HG03521 (cell line): ENCODE data around the gene ZNF33B.
"Not testable (repeated sequence)": the region's sequence is repeated elsewhere in the genome, so short reads cannot be mapped to it uniquely, and the experiment has no call there.

ENCODE experiments used
- ATAC-seq: cut with Tn5 transposase; IDR thresholded peaks from one replicate; pipeline ENCODE4 v1.9.1; 2021; ENCODE audit warnings: mild to moderate bottlenecking, moderate library complexity; ENCODE audit not compliant: unreplicated experiment

ZNF33B gene

DNA sequence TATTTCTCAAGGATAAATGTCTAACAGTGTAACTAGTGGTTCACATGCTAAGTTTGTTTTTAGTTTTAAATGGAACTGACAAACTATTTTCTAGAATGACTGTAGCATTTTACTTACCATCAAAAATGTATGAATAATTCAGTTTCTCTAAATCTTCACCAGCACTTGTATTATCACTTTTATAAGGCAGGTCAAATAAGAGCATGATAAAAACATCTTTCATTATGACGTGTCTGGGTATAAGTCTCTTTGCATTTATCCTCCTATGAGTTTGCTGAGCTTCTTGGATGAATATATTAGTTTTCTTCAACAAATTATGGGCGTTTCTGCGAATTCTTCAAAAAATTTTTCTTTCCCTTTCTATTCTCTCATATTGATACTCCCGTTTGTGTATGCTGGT, 19.9 kb downstream of the ZNF33B start:
- ATAC-seq, result no peak

DNA sequence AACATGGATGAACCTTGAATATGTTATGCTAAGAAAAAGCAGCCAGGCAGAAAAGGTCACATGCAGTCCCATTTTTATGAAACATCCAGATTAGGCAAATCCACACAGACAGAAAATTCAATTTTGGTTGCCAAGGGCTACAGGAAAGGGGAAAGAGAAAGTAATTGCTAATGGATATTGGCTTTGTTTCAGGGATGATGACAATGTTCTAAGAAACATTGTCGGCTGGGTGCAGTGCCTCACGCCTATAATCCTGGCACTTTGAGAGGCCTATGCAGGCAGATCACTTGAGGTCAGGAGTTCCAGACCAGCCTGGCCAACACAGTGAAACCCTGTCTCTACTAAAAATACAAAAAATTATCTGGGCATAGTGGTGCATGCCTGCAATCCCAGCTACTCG, 23.0 kb downstream of the ZNF33B start:
- ATAC-seq, result no peak

DNA sequence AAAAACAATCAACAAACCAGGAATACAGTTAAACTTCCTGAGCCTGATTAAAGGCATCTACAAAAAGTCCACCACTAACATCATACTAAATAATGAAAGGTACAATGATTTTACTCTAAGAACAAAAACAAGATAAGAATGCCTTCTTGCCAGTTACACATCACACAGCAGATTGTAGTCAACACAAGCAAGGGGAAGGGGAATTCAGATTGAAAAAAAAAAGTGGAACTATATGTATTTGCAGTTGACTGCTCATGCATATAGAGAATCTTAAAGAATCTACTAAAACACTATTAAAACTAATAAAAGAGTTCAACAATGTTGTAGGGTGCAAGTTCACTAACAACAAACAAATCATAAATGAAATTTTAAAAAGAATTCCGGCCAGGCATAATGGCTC, 28.5 kb downstream of the ZNF33B start:
- no peak for ATAC-seq

DNA sequence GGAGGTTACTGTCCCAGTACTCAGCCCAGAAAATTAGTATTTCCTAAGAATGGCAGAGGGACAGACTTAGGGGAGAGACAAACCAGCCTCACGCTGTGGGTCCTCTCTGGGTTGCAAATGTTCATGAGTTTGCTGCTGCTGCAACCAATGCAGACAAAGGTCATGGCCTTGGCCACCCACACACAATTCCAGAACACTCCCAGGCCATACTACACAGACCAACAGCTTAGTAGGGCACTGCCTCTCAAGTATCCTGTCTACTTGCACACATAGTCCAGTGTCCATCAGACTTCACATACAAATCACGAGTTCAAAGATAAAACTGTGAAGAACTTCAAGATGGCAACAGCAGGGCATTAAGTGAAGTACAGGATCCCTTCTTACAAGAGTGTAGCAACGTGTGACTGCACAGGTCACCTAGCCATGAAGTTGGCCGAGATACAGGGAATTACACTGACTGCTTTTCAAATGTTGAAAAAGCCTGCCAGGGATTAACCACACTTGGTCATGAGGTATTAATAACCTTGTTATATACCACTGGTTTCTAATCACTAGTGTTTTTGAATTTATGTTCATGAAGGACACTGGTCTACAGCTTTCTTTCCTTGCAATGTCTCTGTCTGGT, 40.0 kb downstream of the ZNF33B start:
- ATAC-seq, result no peak

DNA sequence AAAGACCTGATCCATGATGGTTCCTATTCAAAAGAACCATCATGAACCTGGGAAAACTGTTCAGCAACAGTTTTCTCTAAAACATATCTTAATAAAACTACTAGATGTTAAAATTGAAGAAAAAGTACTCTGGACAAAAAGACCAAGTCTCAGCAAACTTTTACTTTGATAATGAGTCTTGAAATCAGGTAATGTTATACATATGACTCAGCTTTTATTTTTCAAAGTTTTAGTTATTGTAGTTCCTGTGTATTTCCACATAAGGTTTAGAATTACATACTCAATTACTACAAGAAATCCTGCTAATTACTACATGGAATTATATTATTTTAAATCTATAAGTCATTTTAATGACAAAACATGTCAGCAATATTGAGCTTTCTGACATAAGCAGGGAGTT, 42.2 kb downstream of the ZNF33B start:
- no peak for ATAC-seq

DNA sequence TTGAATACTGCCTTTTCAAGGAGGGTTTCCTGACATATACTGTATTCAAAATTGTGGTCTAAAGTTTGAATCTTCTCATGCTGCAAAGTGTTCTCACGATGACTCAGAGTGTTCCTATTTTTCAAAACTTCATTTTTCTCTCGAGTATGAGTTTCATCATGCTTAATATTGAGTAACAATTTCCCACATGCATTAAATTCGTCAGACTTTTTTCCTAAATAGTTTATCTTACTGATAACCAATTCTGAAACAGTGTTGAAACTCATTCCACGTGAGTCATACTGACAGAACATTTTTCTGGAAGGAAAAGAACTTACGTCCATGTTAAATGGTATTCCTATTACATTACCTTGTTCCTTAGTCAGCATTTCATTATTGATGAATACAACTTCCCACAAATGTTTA, 44.1 kb downstream of the ZNF33B start:
- no peak for ATAC-seq

DNA sequence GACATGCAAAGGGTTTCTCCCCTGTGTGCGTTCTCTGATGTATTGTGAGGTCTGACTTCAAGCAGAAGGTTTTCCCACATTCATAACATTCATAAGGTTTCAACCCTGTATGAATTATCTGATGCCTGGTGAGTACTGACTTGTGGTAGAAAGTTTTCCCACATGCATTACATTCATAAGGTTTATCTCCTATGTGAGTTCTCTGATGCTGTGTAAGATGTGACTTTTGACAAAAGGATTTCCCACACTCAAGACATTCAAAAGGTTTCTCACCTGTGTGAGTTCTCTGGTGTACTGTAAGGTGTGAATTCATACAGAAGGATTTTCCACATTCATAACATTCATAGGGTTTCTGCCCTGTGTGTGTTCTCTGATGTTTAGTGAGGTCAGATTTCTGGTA, 45.1 kb downstream of the ZNF33B start:
- no peak for ATAC-seq

DNA sequence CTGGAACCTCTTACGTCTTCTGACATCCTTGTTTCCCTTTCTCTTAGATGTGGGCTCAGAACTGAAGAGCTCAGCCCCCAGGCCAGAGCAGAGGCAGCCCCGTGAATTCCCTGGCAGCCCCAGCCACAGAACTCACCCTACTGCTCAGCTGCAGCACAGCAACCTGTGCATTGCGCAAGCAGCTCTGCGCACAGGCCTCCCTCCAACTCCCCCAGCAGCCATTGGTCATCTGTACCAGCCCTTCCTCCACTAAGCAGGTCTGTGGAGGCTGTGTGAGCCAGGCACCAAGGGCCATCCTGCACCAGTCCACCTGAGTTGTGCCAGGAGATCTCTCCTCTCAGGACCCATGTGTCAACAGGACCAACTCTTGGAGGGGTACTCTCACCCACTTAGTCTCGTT, 54.5 kb downstream of the ZNF33B start:
- no peak for ATAC-seq

DNA sequence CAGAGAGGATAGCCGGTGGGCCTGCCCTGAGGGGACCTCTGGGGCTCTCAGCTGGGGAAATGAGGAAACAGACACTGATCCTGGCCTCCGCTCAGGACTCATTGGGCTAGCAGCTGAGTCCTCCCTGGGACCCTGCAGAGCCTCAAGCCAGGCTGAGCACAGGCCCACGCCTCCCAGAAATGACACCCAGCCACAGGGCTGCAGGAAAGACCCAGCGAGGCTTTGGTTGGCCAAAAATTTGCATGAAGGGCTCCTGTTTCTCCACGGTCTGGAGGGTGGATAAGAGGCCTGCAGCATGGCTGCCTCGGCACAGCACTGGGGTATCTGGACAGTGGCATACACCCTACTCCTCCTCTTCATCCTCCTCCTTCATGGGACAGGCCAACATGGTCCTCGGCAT, 60.4 kb downstream of the ZNF33B start:
- ATAC-seq, result no peak

DNA sequence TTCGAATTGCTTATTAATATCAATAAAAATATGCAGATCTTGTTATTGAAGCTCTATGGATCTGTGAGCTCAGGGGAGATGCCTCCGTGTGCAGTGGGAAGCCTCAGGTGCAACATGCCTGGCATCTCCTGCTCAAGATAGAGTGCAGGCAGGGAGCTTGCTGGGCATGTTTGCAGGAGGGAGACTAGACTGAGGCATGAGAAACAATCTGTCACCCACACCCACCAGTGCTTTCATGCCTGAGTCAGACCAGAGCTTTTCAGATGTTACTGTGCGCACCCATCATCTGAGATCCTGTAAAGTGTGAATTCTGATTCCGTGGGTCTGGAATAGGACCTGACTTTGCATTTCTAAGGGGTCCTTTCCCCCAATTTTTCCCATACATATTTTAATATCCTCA, 62.0 kb downstream of the ZNF33B start:
- ATAC-seq, result no peak

DNA sequence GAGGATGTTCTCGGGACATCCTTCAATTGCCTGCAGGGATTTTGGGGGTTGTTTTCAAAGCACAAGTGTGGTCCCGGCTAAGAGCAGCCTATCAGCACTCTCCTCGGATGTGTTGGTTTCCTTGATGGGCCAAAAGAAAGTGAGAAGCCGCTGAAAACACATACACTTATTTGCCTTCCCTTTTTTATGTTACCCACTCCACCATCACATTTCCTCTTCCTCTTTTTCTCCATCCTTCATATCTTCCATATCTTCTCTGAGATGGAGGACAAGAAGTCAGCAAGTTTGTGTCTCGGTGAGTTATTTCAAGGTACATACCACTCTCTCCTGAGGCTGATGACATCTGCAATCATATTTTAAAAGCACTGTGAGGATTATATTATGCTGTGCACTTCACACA, 64.0 kb downstream of the ZNF33B start:
- ATAC-seq, result no peak

DNA sequence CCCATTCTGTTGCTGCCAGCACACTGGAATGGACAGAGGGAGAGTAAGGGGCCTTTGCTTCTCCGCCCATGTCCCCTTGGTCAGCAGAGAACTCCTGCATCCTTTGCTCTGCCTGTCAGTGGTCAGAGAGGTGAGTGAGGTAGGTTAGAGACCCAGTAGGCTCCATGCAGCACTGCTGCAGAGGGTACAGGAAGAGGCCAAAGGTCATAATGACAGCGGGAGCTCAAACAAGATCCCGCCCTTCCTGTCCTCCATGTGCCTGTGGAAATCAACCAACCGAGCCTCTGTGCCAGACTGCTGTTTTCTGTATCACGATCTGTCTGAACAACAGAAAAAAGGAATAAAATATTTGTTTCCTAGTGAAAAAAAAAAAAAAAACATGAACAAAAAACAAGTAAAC, 81.4 kb downstream of the ZNF33B start:
- ATAC-seq, result no peak

DNA sequence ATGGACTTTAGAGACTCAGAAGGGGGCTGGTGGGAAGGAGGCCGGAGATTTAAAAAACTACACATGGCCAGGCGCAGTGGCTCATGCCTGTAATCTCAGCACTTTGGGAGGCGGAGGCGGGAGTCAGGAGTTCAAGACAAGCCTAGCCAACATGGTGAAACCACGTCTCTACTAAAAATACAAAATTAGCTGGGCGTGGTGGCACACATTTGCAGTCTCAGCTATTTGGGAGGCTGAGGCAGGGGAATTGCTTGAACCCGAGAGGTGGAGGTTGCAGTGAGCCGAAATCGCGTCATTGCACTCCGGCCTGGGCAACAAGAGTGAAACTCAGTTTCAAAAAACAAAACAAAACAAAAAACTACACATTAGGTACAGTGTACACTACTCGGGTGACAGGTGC, 84.8 kb downstream of the ZNF33B start:
- not testable (repeated sequence) for ATAC-seq

DNA sequence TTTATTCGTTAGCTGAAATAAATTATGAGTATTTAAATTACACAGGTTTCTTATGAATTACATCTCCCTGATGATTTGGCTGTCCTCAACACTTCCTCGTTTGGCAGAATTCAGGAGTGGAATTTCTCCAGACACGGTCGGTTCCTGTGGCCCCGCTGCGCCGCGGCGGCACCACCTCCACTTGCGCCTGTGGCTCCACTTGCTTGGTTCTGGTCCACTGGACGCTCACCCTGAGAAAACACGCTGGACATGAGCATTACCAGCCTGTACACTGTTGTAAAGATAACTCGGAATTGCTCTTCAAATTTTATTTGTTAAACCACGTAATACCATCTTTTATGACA, 85.3 kb downstream of the ZNF33B start:
- peak; percentile 17 for ATAC-seq

DNA sequence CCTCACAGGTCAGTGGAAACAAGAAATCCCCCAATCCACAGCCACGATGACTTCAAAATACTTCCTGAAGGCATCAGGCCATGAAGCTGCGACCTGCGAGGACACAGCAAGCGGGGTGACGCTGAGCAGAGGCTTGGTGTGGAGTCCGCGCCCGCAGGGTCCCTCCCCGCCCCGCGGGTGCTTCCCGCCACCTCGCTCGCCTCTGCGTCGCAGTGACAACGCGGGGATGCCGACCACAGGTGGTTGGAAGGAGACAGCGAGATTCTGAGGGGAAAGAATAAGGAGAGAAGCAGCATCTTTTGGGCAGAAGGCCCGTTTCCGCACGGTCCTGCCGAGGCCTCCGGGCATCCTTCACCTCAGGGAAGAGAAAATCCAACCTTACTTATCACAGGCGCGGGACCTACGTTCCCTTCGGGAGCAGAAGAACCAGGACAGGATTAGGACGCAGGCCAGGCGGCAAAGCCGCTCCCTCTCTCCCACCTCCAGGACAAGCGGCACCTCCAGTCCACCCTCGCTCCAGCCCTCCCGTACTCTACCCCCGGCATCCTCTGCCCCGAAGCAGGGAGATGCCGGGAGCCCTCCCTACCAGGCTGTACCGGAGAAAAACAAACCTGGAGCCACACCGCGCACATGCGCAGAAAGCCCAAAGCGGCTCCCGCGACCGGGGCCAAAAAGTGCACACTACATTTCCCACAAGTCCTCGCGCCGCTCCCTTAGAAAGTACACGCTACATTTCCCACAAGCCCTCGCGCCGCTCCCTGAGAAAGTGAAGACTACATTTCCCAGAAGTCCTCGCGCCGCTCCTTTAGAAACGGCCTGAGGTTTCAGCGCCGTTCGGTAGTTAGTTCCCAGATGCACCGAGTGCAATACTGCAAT, 85.9 kb downstream of the ZNF33B start:
- ATAC-seq, result peak; percentile 88

DNA sequence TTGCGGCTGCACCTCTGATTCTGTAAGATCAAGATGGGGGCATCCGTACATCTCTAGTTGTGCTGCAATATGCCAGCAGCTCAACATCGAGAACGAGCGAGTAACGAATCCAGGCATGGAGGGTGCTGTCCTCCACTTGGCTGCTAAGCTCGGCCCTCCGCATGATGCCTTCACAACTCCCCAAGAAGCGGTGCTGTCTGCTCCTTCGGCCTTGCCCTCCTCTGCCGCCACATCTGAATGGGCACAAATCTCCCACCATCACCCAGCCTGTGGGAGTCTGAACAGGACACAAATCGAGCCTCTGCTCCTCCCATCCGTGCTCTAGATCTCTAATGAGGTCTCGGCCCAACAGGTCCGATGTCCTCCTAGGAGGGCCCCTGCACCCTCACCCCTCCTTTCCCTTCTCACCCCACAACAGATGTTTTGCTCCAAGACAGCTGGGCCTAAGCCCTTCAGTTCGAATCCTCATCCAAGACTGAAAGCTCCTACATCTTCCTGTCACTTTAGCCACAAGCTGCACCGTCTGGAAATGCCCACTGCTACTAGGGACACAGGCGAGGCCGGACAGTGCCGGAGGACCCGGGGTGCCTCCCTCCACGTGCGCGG, 86.7 kb downstream of the ZNF33B start:
- no peak for ATAC-seq

DNA sequence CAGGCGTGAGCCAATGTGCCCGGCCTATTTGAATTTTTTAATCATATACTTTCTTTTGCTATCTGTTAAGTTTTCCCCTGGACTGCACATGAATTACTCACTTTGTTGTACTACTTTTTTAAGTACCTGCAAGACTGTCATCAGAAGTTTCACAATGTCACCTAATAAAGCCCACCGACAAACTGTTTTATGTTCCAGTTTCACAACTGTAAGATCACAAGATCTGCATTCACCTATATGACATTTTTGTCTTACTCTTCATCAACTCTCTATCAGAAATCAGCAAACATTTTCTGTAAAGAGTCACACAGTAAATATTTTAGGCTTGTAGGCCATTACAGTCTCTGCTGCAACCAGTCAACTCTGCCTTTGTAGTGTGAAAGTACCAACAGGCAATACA, 88.5 kb downstream of the ZNF33B start:
- ATAC-seq, result no peak

DNA sequence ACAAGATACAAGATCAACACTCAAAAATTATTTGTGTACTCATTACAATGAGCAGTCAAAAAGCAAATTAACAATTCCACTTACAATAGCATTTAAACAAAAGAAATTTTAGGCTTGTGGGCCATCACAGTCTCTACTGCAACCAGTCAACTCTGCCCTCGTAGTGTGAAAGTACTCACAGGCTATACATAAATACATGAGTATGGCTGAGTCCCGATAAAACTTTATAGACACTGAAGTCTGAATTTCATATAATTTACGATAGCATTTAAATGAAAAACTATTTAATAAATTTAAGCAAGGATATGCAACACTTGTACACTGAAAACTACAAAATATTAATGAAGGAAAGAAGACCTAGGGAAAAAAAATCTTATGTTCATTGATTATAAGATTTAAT, 90.1 kb downstream of the ZNF33B start:
- no peak for ATAC-seq

DNA sequence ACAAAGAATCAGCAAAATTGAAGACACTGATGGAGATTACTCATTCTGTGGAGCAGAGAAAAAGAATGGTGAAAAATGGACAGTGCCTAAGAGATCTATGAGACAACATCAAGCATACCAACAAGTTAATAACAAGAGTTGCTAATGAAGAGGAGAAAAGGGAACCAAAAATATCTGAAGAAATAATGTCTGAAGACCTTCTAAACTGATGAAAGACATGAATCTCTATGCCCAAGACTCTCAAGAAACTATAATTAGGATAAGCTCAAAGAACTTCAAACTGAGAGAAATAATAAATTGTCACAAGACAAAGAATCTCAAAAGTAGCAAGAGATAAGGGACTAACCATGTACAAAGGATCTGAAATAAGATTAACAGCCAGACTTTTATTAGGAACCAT, 93.4 kb downstream of the ZNF33B start:
- ATAC-seq, result no peak

DNA sequence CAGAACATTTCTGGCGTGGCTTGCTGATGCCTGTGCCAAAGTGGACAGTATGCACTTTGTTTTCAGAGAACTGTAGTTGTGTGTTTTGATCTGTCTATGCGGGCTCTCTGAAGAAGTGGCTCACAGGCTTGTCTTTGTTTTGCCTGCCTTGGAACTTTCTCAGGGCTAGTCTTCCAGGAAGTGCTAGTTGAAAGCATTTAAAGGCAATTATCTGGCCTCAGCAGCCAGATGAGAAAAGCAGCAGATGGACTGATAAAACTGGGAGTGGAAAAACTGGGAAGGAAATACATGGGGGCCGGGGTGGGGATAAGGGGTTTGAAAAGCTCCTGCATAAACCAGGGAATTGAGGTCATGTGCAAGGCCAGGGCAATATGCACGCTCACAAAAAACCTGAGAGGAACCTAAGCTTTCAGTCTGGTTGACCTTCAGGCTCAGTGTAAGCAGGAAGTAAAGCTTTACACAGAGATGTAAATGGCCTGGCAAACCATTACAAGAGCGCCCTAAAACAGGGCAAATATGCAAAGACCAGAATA, 94.5 kb downstream of the ZNF33B start:
- no peak for ATAC-seq
